ENCODE data around the gene SPC25. TPM values are rescaled to one million over a fixed set of nuclear protein-coding genes. Genes with fewer than 3 reads are reported as not detected.

SPC25 gene
- total RNA-seq, 3 donors from 2014 or later, result 1.0 to 1.1 TPM; not detected in 1

DNA sequence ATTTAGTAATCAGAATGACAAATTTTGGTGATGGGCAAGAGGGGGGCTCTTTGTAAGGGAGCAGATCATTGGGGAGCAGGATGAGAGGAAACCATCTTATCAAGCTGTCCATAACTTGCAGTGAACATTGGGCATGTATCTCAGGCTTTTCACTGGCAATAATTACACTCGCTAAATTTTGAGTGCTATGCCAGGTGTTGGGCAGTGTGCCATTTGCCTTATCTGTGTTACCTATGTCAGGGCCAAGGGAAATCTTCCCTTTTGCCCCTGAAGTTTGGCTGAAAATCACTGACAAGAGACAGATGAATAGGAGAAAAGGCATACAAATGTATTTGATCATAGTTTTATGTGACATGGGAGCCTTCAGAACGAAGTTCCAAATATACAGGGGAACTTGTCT, 48.8 kb downstream of the SPC25 start:
- Histone ChIP-seq H3K9me3 (no peaks in the 10 kb centered on the region), H3K36me3 (no peaks in the 10 kb centered on the region), H3K4me1 (no peaks in the 10 kb centered on the region), H3K27me3 (no peaks in the 10 kb centered on the region), H3K4me3 (no peak overlapping the region), H3K27ac (no peak overlapping the region)
- DNase-seq (ENCODE audit: low spot score in 2 of 2), result no peak
- TF ChIP-seq POLR2A (IDR thresholded peaks at IDR 0.05) (no peak), POLR2AphosphoS5 (IDR thresholded peaks at IDR 0.05) (no peak)
- TF ChIP-seq, protein P1, sequence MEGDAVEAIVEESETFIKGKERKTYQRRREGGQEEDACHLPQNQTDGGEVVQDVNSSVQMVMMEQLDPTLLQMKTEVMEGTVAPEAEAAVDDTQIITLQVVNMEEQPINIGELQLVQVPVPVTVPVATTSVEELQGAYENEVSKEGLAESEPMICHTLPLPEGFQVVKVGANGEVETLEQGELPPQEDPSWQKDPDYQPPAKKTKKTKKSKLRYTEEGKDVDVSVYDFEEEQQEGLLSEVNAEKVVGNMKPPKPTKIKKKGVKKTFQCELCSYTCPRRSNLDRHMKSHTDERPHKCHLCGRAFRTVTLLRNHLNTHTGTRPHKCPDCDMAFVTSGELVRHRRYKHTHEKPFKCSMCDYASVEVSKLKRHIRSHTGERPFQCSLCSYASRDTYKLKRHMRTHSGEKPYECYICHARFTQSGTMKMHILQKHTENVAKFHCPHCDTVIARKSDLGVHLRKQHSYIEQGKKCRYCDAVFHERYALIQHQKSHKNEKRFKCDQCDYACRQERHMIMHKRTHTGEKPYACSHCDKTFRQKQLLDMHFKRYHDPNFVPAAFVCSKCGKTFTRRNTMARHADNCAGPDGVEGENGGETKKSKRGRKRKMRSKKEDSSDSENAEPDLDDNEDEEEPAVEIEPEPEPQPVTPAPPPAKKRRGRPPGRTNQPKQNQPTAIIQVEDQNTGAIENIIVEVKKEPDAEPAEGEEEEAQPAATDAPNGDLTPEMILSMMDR (IDR thresholded peaks at IDR 0.05), result no peak
- intact Hi-C loops (cut with DNase I; ENCODE audit: low total_unique reads), result no loop called here

DNA sequence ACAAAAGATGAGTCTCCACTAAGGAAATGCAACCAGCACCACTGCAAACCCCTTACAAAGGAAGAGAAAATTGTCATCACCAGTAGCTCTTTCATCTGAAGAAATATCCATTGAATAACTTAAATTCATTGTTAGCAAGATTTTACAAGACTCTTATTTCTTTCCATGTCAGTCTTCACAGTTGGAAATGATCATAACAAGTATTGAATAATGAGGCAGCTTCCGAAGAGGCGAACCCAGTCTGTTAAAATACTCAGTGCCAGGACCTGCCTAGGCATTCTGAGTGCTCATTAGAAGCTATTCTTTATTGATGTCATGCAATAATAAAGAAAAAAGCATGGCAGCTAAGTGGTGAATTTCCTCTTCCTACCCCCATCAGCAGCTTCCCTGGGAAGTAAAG, 54.3 kb downstream of the SPC25 start:
- Histone ChIP-seq H3K4me1 (no peaks in the 10 kb centered on the region), H3K27ac (no peak overlapping the region), H3K27me3 (no peaks in the 10 kb centered on the region), H3K4me3 (no peak overlapping the region), H3K9me3 (peaks cover 0 to 3% of the 10 kb centered on the region in 2 donors), H3K36me3 (no peaks in the 10 kb centered on the region)
- no peak for DNase-seq (ENCODE audit: low spot score in 2 of 2)
- intact Hi-C loops (cut with DNase I; ENCODE audit: low total_unique reads), result no loop called here
- TF ChIP-seq, protein P1 (IDR thresholded peaks at IDR 0.05), result no peak
- TF ChIP-seq POLR2A (IDR thresholded peaks at IDR 0.05), result no peak
- no peak for TF ChIP-seq POLR2AphosphoS5 (IDR thresholded peaks at IDR 0.05)

DNA sequence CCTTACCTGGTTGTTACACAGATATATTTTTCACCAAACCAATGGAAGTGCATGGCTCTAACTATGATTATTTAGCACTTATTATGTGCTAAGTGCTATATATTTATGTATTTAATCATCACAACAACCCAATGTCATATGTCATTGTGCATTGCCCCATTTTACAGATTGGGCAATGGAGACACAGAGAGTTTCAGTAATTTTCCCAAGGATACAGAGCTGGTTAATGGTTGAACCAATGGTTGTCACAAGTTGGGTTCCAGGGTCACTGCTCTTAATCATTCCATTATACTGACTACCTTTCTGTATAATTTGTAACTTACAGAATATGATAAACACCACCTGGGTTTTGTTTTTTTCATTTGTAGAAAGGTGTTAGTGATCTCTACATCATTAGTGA, 58.6 kb downstream of the SPC25 start:
- H3K36me3 ChIP-seq, result no peaks in the 10 kb centered on the region
- TF ChIP-seq, protein P1 (IDR thresholded peaks at IDR 0.05), result no peak
- TF ChIP-seq POLR2A (IDR thresholded peaks at IDR 0.05), result no peak
- TF ChIP-seq POLR2AphosphoS5 (IDR thresholded peaks at IDR 0.05), result no peak
- peaks cover 0 to 8% of the 10 kb centered on the region in 2 donors for H3K9me3 ChIP-seq
- no peak for DNase-seq (ENCODE audit: low spot score in 2 of 2)
- no peaks in the 10 kb centered on the region for H3K27me3 ChIP-seq
- intact Hi-C loops (cut with DNase I; ENCODE audit: low total_unique reads), result no loop called here
- no peak overlapping the region for H3K4me3 ChIP-seq
- H3K4me1 ChIP-seq, result no peaks in the 10 kb centered on the region
- H3K27ac ChIP-seq, result no peak overlapping the region

DNA sequence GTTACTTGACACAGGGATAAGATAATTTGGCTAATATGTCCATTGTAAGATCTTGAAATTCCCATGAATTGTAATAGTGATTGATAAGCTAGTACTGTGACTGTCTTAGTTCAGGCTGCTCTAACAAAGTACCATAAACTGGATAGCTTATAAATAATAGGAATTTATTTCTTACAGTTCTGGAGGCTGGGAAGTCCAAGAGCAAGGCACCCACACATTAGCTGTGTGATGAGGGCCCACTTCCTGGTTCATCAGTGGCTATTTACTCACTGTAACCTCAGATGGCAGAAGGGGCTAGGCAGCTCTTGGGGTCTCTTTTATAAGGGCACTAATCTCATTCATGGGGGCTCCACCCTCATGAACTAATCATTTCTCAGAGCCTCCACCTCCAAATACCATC, 59.3 kb downstream of the SPC25 start:
- intact Hi-C loops (cut with DNase I; ENCODE audit: low total_unique reads), result no loop called here
- H3K9me3 ChIP-seq, result peaks cover 0 to 8% of the 10 kb centered on the region in 2 donors
- TF ChIP-seq POLR2A (IDR thresholded peaks at IDR 0.05), result no peak
- TF ChIP-seq, protein P1 (IDR thresholded peaks at IDR 0.05), result no peak
- no peak overlapping the region for H3K27ac ChIP-seq
- no peaks in the 10 kb centered on the region for H3K4me1 ChIP-seq
- no peaks in the 10 kb centered on the region for H3K36me3 ChIP-seq
- DNase-seq (ENCODE audit: low spot score in 2 of 2), result no peak
- no peak overlapping the region for H3K4me3 ChIP-seq
- H3K27me3 ChIP-seq, result no peaks in the 10 kb centered on the region

DNA sequence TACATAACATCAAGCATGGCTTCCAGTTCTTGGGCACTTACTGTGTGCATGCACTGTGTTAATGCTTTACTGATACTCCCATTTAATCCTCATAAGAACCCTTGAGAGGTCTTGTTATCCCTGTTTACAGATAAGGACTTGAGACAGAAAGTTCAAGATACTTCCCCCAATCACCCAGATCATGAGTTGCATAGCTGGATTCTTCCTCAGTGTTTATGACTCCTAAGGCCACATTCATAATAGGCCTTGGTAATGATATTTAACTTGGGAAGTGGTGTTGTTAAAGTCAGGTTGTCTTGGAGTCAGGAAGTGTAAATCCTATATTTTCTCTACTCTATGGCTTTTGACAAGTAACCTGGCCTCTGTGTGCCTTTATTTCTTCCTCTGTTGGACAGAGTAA, 65.1 kb downstream of the SPC25 start:
- no peaks in the 10 kb centered on the region for H3K4me1 ChIP-seq
- no peaks in the 10 kb centered on the region for H3K36me3 ChIP-seq
- H3K27me3 ChIP-seq, result no peaks in the 10 kb centered on the region
- intact Hi-C loops (cut with DNase I; ENCODE audit: low total_unique reads), result no loop called here
- no peak for DNase-seq (ENCODE audit: low spot score in 2 of 2)
- no peaks in the 10 kb centered on the region for H3K9me3 ChIP-seq
- H3K27ac ChIP-seq, result no peak overlapping the region
- TF ChIP-seq POLR2AphosphoS5 (IDR thresholded peaks at IDR 0.05), result no peak
- TF ChIP-seq, protein P1 (IDR thresholded peaks at IDR 0.05), result no peak
- TF ChIP-seq POLR2A (IDR thresholded peaks at IDR 0.05), result no peak
- H3K4me3 ChIP-seq, result no peak overlapping the region

Data from breast epithelium (tissue), 4 donors.